Measurements from ENCODE around the gene FARS2. TPM values are rescaled to one million over a fixed set of nuclear protein-coding genes. Genes with fewer than 3 reads are reported as not detected.

The FARS2 gene
- total and polyA plus RNA-seq, 2 donors (not counting 3 experiments of a cell fraction or from before 2014, with no cell fraction given): 20.2 to 20.5 TPM

GRCh38 chr6:5724911-5725310 lies 463.6 kb downstream of the FARS2 start:
- H3K36me3 ChIP-seq (ENCODE audit: control insufficient read depth in 2 of 2, extremely low read depth in 1 of 2, insufficient read depth in 2 of 2, low read length in 2 of 2): no peaks in the 10 kb centered on the region
- H3K4me2 ChIP-seq (ENCODE audit: insufficient read depth, low read length): no peak overlapping the region
- TF ChIP-seq, protein P1, sequence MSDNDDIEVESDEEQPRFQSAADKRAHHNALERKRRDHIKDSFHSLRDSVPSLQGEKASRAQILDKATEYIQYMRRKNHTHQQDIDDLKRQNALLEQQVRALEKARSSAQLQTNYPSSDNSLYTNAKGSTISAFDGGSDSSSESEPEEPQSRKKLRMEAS (IDR thresholded peaks at IDR 0.05; ENCODE audit: insufficient read depth, insufficient read length): no peak
- TF ChIP-seq GATA2 (IDR thresholded peaks at IDR 0.05; ENCODE audit: insufficient read depth, insufficient read length, low read depth, low read length) (no peak), POLR2A (IDR thresholded peaks at IDR 0.05; ENCODE audit: low read depth, low read length) (no peak), FOS (IDR thresholded peaks at IDR 0.05; ENCODE audit: borderline replicate concordance, insufficient read depth, low read length) (no peak), JUN (IDR thresholded peaks at IDR 0.05; ENCODE audit: borderline replicate concordance, insufficient read depth, insufficient read length, low read depth) (no peak), EZH2 (IDR thresholded peaks at IDR 0.05; ENCODE audit: borderline replicate concordance, low read depth, low read length, severe bottlenecking) (no peak), MYC (IDR thresholded peaks at IDR 0.05; ENCODE audit: low read depth, low read length) (no peak), POLR2AphosphoS5 (IDR thresholded peaks at IDR 0.05; ENCODE audit: insufficient read depth, low read depth, low read length) (no peak)
- TF ChIP-seq, protein P2, sequence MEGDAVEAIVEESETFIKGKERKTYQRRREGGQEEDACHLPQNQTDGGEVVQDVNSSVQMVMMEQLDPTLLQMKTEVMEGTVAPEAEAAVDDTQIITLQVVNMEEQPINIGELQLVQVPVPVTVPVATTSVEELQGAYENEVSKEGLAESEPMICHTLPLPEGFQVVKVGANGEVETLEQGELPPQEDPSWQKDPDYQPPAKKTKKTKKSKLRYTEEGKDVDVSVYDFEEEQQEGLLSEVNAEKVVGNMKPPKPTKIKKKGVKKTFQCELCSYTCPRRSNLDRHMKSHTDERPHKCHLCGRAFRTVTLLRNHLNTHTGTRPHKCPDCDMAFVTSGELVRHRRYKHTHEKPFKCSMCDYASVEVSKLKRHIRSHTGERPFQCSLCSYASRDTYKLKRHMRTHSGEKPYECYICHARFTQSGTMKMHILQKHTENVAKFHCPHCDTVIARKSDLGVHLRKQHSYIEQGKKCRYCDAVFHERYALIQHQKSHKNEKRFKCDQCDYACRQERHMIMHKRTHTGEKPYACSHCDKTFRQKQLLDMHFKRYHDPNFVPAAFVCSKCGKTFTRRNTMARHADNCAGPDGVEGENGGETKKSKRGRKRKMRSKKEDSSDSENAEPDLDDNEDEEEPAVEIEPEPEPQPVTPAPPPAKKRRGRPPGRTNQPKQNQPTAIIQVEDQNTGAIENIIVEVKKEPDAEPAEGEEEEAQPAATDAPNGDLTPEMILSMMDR (IDR thresholded peaks at IDR 0.05; ENCODE audit: extremely low read depth in 1 of 2, insufficient read depth in 1 of 2, low read depth in 1 of 2, low read length in 2 of 2): no peak
- no peak overlapping the region for H3K27ac ChIP-seq (ENCODE audit: insufficient read depth, low read depth, low read length)
- no peak overlapping the region for H2AFZ ChIP-seq (ENCODE audit: low read depth, low read length)
- H3K4me3 ChIP-seq (replicated peaks in 1 of 3; ENCODE audit: insufficient read depth in 1 of 3, low read depth in 1 of 3, low read length in 3 of 3): no peak overlapping the region
- H3K4me1 ChIP-seq (ENCODE audit: control insufficient read depth, extremely low read depth, insufficient read depth, low read length): peaks cover 11% of the 10 kb centered on the region
- BruUV-seq (replicated peaks): no TSS peak
- no peaks in the 10 kb centered on the region for H4K20me1 ChIP-seq (replicated peaks; ENCODE audit: control insufficient read depth, extremely low read depth, insufficient read depth, low read length)
- DNase-seq (ENCODE audit: low read depth, low spot score) (no peak), FAIRE-seq (no peak)
- dilution Hi-C loops (cut with MboI; ENCODE audit: extremely low pct_ligation_motif_present, low sequenced_read_pairs) (no loop called here), intact Hi-C loops (cut with micrococcal nuclease) (no loop called here)
- no peak overlapping the region for H3K9ac ChIP-seq (replicated peaks; ENCODE audit: extremely low read depth, insufficient read depth, low read length)
- H3K9me3 ChIP-seq (replicated peaks; ENCODE audit: control insufficient read depth, insufficient read depth, low read length): no peaks in the 10 kb centered on the region
- no peaks in the 10 kb centered on the region for H3K9me1 ChIP-seq (replicated peaks; ENCODE audit: control insufficient read depth, extremely low read depth, insufficient read depth, low read length)
- ChIA-PET POLR2A (no interaction called here), CTCF (no interaction called here)
- H3K27me3 ChIP-seq (ENCODE audit: control insufficient read depth in 2 of 2, insufficient read depth in 2 of 2, low read length in 2 of 2): no peaks in the 10 kb centered on the region
- H3K79me2 ChIP-seq (ENCODE audit: control insufficient read depth, insufficient read depth, low read length): no peaks in the 10 kb centered on the region
